Stimulated activated CD4-positive, alpha-beta T cell treated with anti-CD3 and anti-CD28 coated beads, Interleukin-2, amount 100 ng/mL, for 4 hours (primary cell): Measurements from ENCODE around the gene EEPD1.
"Not testable (repeated sequence)": the region's sequence is repeated elsewhere in the genome, so short reads cannot be mapped to it uniquely, and the experiment has no call there.

Experiments used
- DNase-seq: peaks from one replicate; pipeline ENCODE4 v3.0.0-alpha.2; 2020; ENCODE audit warnings: low read depth

EEPD1 gene

GRCh38 chr7:36216063-36216684 is 63.1 kb downstream of the EEPD1 start:
- DNase-seq = no peak

GRCh38 chr7:36217211-36217960 is 64.3 kb downstream of the EEPD1 start:
- DNase-seq = no peak

GRCh38 chr7:36217961-36218284 is 64.9 kb downstream of the EEPD1 start:
- DNase-seq = no peak

GRCh38 chr7:36219429-36219828 is 66.4 kb downstream of the EEPD1 start:
- no peak for DNase-seq

- no peak for DNase-seq
These were observed 70.8 kb downstream of the EEPD1 start for GRCh38 chr7:36223851-36224250.

- no peak for DNase-seq
These were observed 72.1 kb downstream of the EEPD1 start for GRCh38 chr7:36224934-36225858.

GRCh38 chr7:36226151-36226550 is 73.1 kb downstream of the EEPD1 start:
- no peak for DNase-seq

- no peak for DNase-seq
These were observed 74.2 kb downstream of the EEPD1 start for GRCh38 chr7:36227223-36227622.

- no peak for DNase-seq
These were observed 75.0 kb downstream of the EEPD1 start for GRCh38 chr7:36228039-36228438.

GRCh38 chr7:36231406-36231805 is 78.4 kb downstream of the EEPD1 start:
- DNase-seq = no peak

- DNase-seq = no peak
These were observed 79.5 kb downstream of the EEPD1 start for GRCh38 chr7:36232555-36232954.

- no peak for DNase-seq
These were observed 80.0 kb downstream of the EEPD1 start for GRCh38 chr7:36232971-36233550.

- no peak for DNase-seq
These were observed 83.0 kb downstream of the EEPD1 start for GRCh38 chr7:36236073-36236472.

- no peak for DNase-seq
These were observed 85.1 kb downstream of the EEPD1 start for GRCh38 chr7:36238138-36238537.

- not testable (repeated sequence) for DNase-seq
These were observed 90.3 kb downstream of the EEPD1 start for GRCh38 chr7:36243356-36243755.

- DNase-seq = not testable (repeated sequence)
These were observed 90.9 kb downstream of the EEPD1 start for GRCh38 chr7:36244001-36244400.

GRCh38 chr7:36244429-36244828 is 91.4 kb downstream of the EEPD1 start:
- DNase-seq = no peak

GRCh38 chr7:36245684-36246299 is 92.7 kb downstream of the EEPD1 start:
- DNase-seq = no peak

GRCh38 chr7:36249091-36249490 is 96.0 kb downstream of the EEPD1 start:
- no peak for DNase-seq

GRCh38 chr7:36253699-36254098 is 100.6 kb downstream of the EEPD1 start:
- DNase-seq = no peak

- not testable (repeated sequence) for DNase-seq
These were observed 105.6 kb downstream of the EEPD1 start for GRCh38 chr7:36258510-36259259.
